ENCODE measurements around the gene AGXT. TPM values are rescaled to one million over a fixed set of nuclear protein-coding genes. Genes with fewer than 3 reads are reported as not detected.

The AGXT gene
- total RNA-seq (2021) (not detected in 2 replicates), Bru-seq, nascent RNA (not detected), BruChase-seq, experiment 1, labeled RNA remaining after a 2-hour chase (not detected), BruChase-seq, experiment 2, labeled RNA remaining after a 6-hour chase (not detected)
- long read RNA-seq = 0 reads

GRCh38 chr2:240868286-240869108 is at the start of gene AGXT:
Gene AGXT (plus strand): TSS chr2:240868824. CDS start chr2:240868866, 42 bp downstream.
- no peaks in the 10 kb centered on the region for H3K4me1 ChIP-seq (ENCODE audit: insufficient read depth, low read length, poor library complexity, severe bottlenecking)
- ChIA-PET CTCF (no interaction called here), POLR2A (ENCODE audit: low non-redundant PET) (no interaction called here)
- H3K4me3 ChIP-seq (ENCODE audit: low read depth, low read length, poor library complexity, severe bottlenecking) = no peak within 1 kb of the TSS
- intact Hi-C loops (cut with micrococcal nuclease; ENCODE audit: unreplicated experiment) = no loop called here
- H3K27ac ChIP-seq (ENCODE audit: low read depth, low read length, poor library complexity, severe bottlenecking) = no peak within 1 kb of the TSS
- no TSS peak for BruUV-seq (replicated peaks)
- H3K36me3 ChIP-seq (ENCODE audit: insufficient read depth, low read length, poor library complexity, severe bottlenecking) = no peaks in the 10 kb centered on the region
- DNase-seq (ENCODE audit: low spot score) = peak; percentile 34
- no peaks in the 10 kb centered on the region for H3K9me3 ChIP-seq (ENCODE audit: low read depth, low read length, poor library complexity, severe bottlenecking)
- H3K27me3 ChIP-seq (replicated peaks; ENCODE audit: insufficient read depth, low read depth, low read length, poor library complexity) = no peaks in the 10 kb centered on the region
- TF ChIP-seq EZH2 (IDR thresholded peaks at IDR 0.05; ENCODE audit: borderline replicate concordance, low read depth, low read length, poor library complexity, severe bottlenecking) (no peak), CTCF (conservative IDR thresholded peaks at IDR 0.05; ENCODE audit: low read depth, low read length) (no peak)

- Histone ChIP-seq H3K4me3 (ENCODE audit: low read depth, low read length, poor library complexity, severe bottlenecking) (peak overlapping the region; percentile 86), H3K9me3 (ENCODE audit: low read depth, low read length, poor library complexity, severe bottlenecking) (peaks cover 4% of the 10 kb centered on the region), H3K27ac (ENCODE audit: low read depth, low read length, poor library complexity, severe bottlenecking) (peak overlapping the region; percentile 78), H3K27me3 (replicated peaks; ENCODE audit: insufficient read depth, low read depth, low read length, poor library complexity) (peaks cover 14% of the 10 kb centered on the region), H3K36me3 (ENCODE audit: insufficient read depth, low read length, poor library complexity, severe bottlenecking) (no peaks in the 10 kb centered on the region), H3K4me1 (ENCODE audit: insufficient read depth, low read length, poor library complexity, severe bottlenecking) (peaks cover 16% of the 10 kb centered on the region)
- POLR2A ChIA-PET (ENCODE audit: low non-redundant PET) = interaction anchor here (0.6 kb wide), 1 partner anchor 17 kb away, joined by 8 read pairs; no protein-coding TSS in a partner anchor
- BruUV-seq (replicated peaks) = no TSS peak
- intact Hi-C loops (cut with micrococcal nuclease; ENCODE audit: unreplicated experiment) = no loop called here
- DNase-seq (ENCODE audit: low spot score) = peak; percentile 23
- CTCF ChIA-PET = interaction anchor here (0.6 kb wide), 1 partner anchor 61 kb away, joined by 21 read pairs; no protein-coding TSS in a partner anchor
- TF ChIP-seq CTCF (conservative IDR thresholded peaks at IDR 0.05; ENCODE audit: low read depth, low read length) (no peak), EZH2 (IDR thresholded peaks at IDR 0.05; ENCODE audit: borderline replicate concordance, low read depth, low read length, poor library complexity, severe bottlenecking) (no peak)
These were observed 49.3 kb upstream of the AGXT start for GRCh38 chr2:240819126-240819857.

GRCh38 chr2:240819858-240820606 is 48.6 kb upstream of the AGXT start, which contains the start of gene KIF1A:
Gene KIF1A (minus strand): TSS chr2:240820219. CDS start chr2:240797752, 22,467 bp downstream.
- CTCF ChIA-PET = interaction anchor here (0.6 kb wide), 1 partner anchor 61 kb away, joined by 21 read pairs; no protein-coding TSS in a partner anchor

More at GRCh38 chr2:240819858-240820606, 48.6 kb upstream of the AGXT start, which contains the start of gene KIF1A:
- TF ChIP-seq EZH2 (IDR thresholded peaks at IDR 0.05; ENCODE audit: borderline replicate concordance, low read depth, low read length, poor library complexity, severe bottlenecking) (no peak), CTCF (conservative IDR thresholded peaks at IDR 0.05; ENCODE audit: low read depth, low read length) (no peak)
- Histone ChIP-seq H3K9me3 (ENCODE audit: low read depth, low read length, poor library complexity, severe bottlenecking) (no peaks in the 10 kb centered on the region), H3K4me1 (ENCODE audit: insufficient read depth, low read length, poor library complexity, severe bottlenecking) (peaks cover 16% of the 10 kb centered on the region), H3K36me3 (ENCODE audit: insufficient read depth, low read length, poor library complexity, severe bottlenecking) (no peaks in the 10 kb centered on the region), H3K4me3 (ENCODE audit: low read depth, low read length, poor library complexity, severe bottlenecking) (peak within 1 kb of the TSS; percentile 86), H3K27ac (ENCODE audit: low read depth, low read length, poor library complexity, severe bottlenecking) (peak within 1 kb of the TSS; percentile 82), H3K27me3 (replicated peaks; ENCODE audit: insufficient read depth, low read depth, low read length, poor library complexity) (peaks cover 14% of the 10 kb centered on the region)
- peak; percentile 91 for DNase-seq (ENCODE audit: low spot score)
- POLR2A ChIA-PET (ENCODE audit: low non-redundant PET) = interaction anchor here (0.6 kb wide), 1 partner anchor 18 kb away, joined by 8 read pairs; no protein-coding TSS in a partner anchor
- BruUV-seq (replicated peaks) = no TSS peak
- intact Hi-C loops (cut with micrococcal nuclease; ENCODE audit: unreplicated experiment) = no loop called here
